Keratinocyte (primary cell): ENCODE measurements around the gene CCDC150. TPM values are rescaled to one million over a fixed set of nuclear protein-coding genes. Genes with fewer than 3 reads are reported as not detected.

Experiments used
- DNase-seq: peaks from one replicate; pipeline ENCODE4 v3.0.0-alpha.2; 2011; ENCODE audit warnings: low read depth, missing footprints, low spot score
- FAIRE-seq: peaks from 2 replicates; lab custom pipeline; 2011; peaks lifted over from hg19 to GRCh38; lab: Jason Lieb, UNC
- H2AFZ ChIP-seq: 2 replicates; pipeline ENCODE4 v1.6.0; 2012; ENCODE audit warnings: low read length, control low read depth, inconsistent platforms; ENCODE audit not compliant: control insufficient read depth
- H3K27ac ChIP-seq: 2 replicates; pipeline ENCODE4 v1.5.1; 2011; ENCODE audit warnings: low read length; ENCODE audit not compliant: control insufficient read depth, insufficient read depth
- H3K27me3 ChIP-seq: 3 replicates; pipeline ENCODE4 v1.6.0; 2011; ENCODE audit warnings: low read length; ENCODE audit not compliant: control insufficient read depth, insufficient read depth; ENCODE audit errors: extremely low read depth
- H3K36me3 ChIP-seq, 2 experiments: 2 replicates in 1 of 2; 3 replicates in 1 of 2; pipeline ENCODE4 v1.5.1; 2011; ENCODE audit warnings: low read length in 2 of 2, mild to moderate bottlenecking in 1 of 2; ENCODE audit not compliant: control insufficient read depth in 2 of 2, insufficient read depth in 2 of 2; ENCODE audit errors: extremely low read depth in 1 of 2
- H3K4me1 ChIP-seq: 3 replicates; pipeline ENCODE4 v1.5.1; 2011; ENCODE audit warnings: low read length; ENCODE audit not compliant: control insufficient read depth, insufficient read depth; ENCODE audit errors: extremely low read depth
- H3K4me2 ChIP-seq: 3 replicates; pipeline ENCODE4 v1.6.0; 2011; ENCODE audit warnings: low read depth, low read length; ENCODE audit not compliant: control insufficient read depth, insufficient read depth; ENCODE audit errors: extremely low read depth
- H3K4me3 ChIP-seq, 3 experiments: fragments of 200-600 bp in 1 of 3; sonication (generic) in 1 of 3; 2 replicates in 2 of 3; 3 replicates in 1 of 3; pipeline ENCODE4 v1.5.1; 2011 to 2016; ENCODE audit warnings: low read length in 3 of 3, mild to moderate bottlenecking in 3 of 3, control low read depth in 2 of 3, inconsistent platforms in 1 of 3, low read depth in 1 of 3, mixed read lengths in 1 of 3, mixed run types in 1 of 3, moderate library complexity in 1 of 3; ENCODE audit not compliant: control insufficient read depth in 2 of 3, insufficient read depth in 2 of 3; ENCODE audit errors: extremely low read depth in 1 of 3
- H3K79me2 ChIP-seq: 2 replicates; pipeline ENCODE4 v1.6.0; 2012; ENCODE audit warnings: low read length; ENCODE audit not compliant: control insufficient read depth, insufficient read depth
- H3K9ac ChIP-seq: 3 replicates; pipeline ENCODE4 v1.6.0; 2011; ENCODE audit warnings: low read length; ENCODE audit not compliant: control insufficient read depth, insufficient read depth; ENCODE audit errors: extremely low read depth
- H3K9me1 ChIP-seq: 3 replicates; pipeline ENCODE4 v1.6.0; 2011; ENCODE audit warnings: low read length; ENCODE audit not compliant: control insufficient read depth, insufficient read depth; ENCODE audit errors: extremely low read depth
- H3K9me3 ChIP-seq: 2 replicates; pipeline ENCODE4 v1.5.1; 2012; ENCODE audit warnings: low read depth, low read length; ENCODE audit not compliant: control insufficient read depth
- H4K20me1 ChIP-seq: 3 replicates; pipeline ENCODE4 v1.6.0; 2011; ENCODE audit warnings: low read length; ENCODE audit not compliant: control insufficient read depth, insufficient read depth; ENCODE audit errors: extremely low read depth
- CTCF ChIP-seq, 3 experiments: IDR thresholded peaks in 1 of 3; conservative IDR thresholded peaks in 1 of 3; optimal IDR thresholded peaks in 1 of 3; 2 replicates in 2 of 3; 3 replicates in 1 of 3; pipeline versions ENCODE3 to v1.5.1; 2011; ENCODE audit warnings: low read length in 3 of 3, mild to moderate bottlenecking in 3 of 3, moderate library complexity in 2 of 3, control low read depth in 1 of 3, inconsistent platforms in 1 of 3; ENCODE audit not compliant: insufficient read depth in 2 of 3; ENCODE audit errors: extremely low read depth in 1 of 3
- EZH2 ChIP-seq: IDR thresholded peaks from one replicate; pipeline ENCODE4 v1.6.1; 2012; ENCODE audit warnings: inconsistent platforms, mild to moderate bottlenecking, low read length, moderate library complexity
- dilution Hi-C: fragments of 300-500 bp; cut with MboI; formaldehyde crosslinking; loops from one replicate; pipeline ENCODE4 v1.7.0; 2020; ENCODE audit warnings: low sequenced_read_pairs; ENCODE audit not compliant: extremely low pct_ligation_motif_present
- polyA plus RNA-seq, 5 experiments: library from polyadenylated mRNA; depleted of rRNA in 3 of 5; stranded (reverse) in 3 of 5; stranded (forward) in 1 of 5; unstranded in 1 of 5; fragments of >200 nt; gene quantifications; 1 replicate in 1 of 5; 2 replicates in 3 of 5; 3 replicates in 1 of 5; pipeline versions ENCODE4 v1.2.1 to v1.2.3, GENCODE V29; 2011 to 2012; ENCODE audit warnings: missing spikeins in 2 of 5, low read depth in 1 of 5, low replicate concordance in 1 of 5

The CCDC150 gene
- polyA plus RNA-seq, 1 donor (not counting 4 experiments of a cell fraction or from before 2014, with no cell fraction given) = 5.0 TPM

- H3K4me2 ChIP-seq = no peak overlapping the region
- H3K27me3 ChIP-seq = no peaks in the 10 kb centered on the region
- FAIRE-seq (no peak), DNase-seq (no peak)
- H3K4me1 ChIP-seq = no peaks in the 10 kb centered on the region
- H3K27ac ChIP-seq = no peak overlapping the region
- H3K9ac ChIP-seq = no peak overlapping the region
- H3K4me3 ChIP-seq = no peak overlapping the region
- no peaks in the 10 kb centered on the region for H3K9me1 ChIP-seq
- no peak for TF ChIP-seq EZH2
- no peak for TF ChIP-seq CTCF (optimal IDR thresholded peaks at IDR 0.05 in 1 of 3, IDR thresholded peaks at IDR 0.05 in 1 of 3, conservative IDR thresholded peaks at IDR 0.05 in 1 of 3; ENCODE audit: extremely low read depth in 1 of 3, insufficient read depth in 2 of 3, low read length in 3 of 3)
- H3K36me3 ChIP-seq = no peaks in the 10 kb centered on the region
- H2AFZ ChIP-seq = no peak overlapping the region
- dilution Hi-C loops = no loop called here
- H4K20me1 ChIP-seq = no peaks in the 10 kb centered on the region
- no peaks in the 10 kb centered on the region for H3K79me2 ChIP-seq
- H3K9me3 ChIP-seq = peaks cover 2% of the 10 kb centered on the region
These were observed 17.8 kb downstream of the CCDC150 start for GRCh38 chr2:196657333-196657732.

- H3K4me2 ChIP-seq = no peak overlapping the region
- no peaks in the 10 kb centered on the region for H3K9me3 ChIP-seq
- no peak overlapping the region for H3K4me3 ChIP-seq
- no peak overlapping the region for H2AFZ ChIP-seq
- no peak for FAIRE-seq
- TF ChIP-seq CTCF (optimal IDR thresholded peaks at IDR 0.05 in 1 of 3, IDR thresholded peaks at IDR 0.05 in 1 of 3, conservative IDR thresholded peaks at IDR 0.05 in 1 of 3; ENCODE audit: extremely low read depth in 1 of 3, insufficient read depth in 2 of 3, low read length in 3 of 3) (no peak), EZH2 (no peak)
- H3K79me2 ChIP-seq = no peaks in the 10 kb centered on the region
- H3K9me1 ChIP-seq = no peaks in the 10 kb centered on the region
- no peak for DNase-seq
- no peaks in the 10 kb centered on the region for H3K4me1 ChIP-seq
- H3K36me3 ChIP-seq = no peaks in the 10 kb centered on the region
- H3K27me3 ChIP-seq = no peaks in the 10 kb centered on the region
- dilution Hi-C loops = no loop called here
- H3K9ac ChIP-seq = no peak overlapping the region
- H3K27ac ChIP-seq = no peak overlapping the region
- no peaks in the 10 kb centered on the region for H4K20me1 ChIP-seq
These were observed 20.3 kb downstream of the CCDC150 start for GRCh38 chr2:196659844-196660243.
